GM21786 (cell line): ENCODE data around the gene CDK13.
"Not testable (repeated sequence)": the region's sequence is repeated elsewhere in the genome, so short reads cannot be mapped to it uniquely, and the experiment has no call there.

ENCODE experiments used
- ATAC-seq: cut with Tn5 transposase; IDR thresholded peaks from one replicate; pipeline ENCODE4 v1.9.1; 2021; ENCODE audit not compliant: unreplicated experiment

CDK13 gene

GRCh38 chr7:40095695-40096327 is 145.8 kb downstream of the CDK13 start:
- no peak for ATAC-seq

- no peak for ATAC-seq
Observed at GRCh38 chr7:40097728-40098127, 147.7 kb downstream of the CDK13 start.

GRCh38 chr7:40098810-40099209 is 148.8 kb downstream of the CDK13 start:
- no peak for ATAC-seq

GRCh38 chr7:40099837-40100236 is 149.8 kb downstream of the CDK13 start:
- no peak for ATAC-seq

- no peak for ATAC-seq
Observed at GRCh38 chr7:40101201-40101600, 151.1 kb downstream of the CDK13 start.

GRCh38 chr7:40102897-40103296 is 152.8 kb downstream of the CDK13 start:
- no peak for ATAC-seq

- no peak for ATAC-seq
Observed at GRCh38 chr7:40105879-40106473, 155.9 kb downstream of the CDK13 start.

- ATAC-seq = no peak
Observed at GRCh38 chr7:40115936-40116335, 165.9 kb downstream of the CDK13 start.

- ATAC-seq = not testable (repeated sequence)
Observed at GRCh38 chr7:40117199-40117598, 167.1 kb downstream of the CDK13 start.

- not testable (repeated sequence) for ATAC-seq
Observed at GRCh38 chr7:40118201-40118600, 168.1 kb downstream of the CDK13 start.

GRCh38 chr7:40120020-40120419 is 170.0 kb downstream of the CDK13 start:
- no peak for ATAC-seq

- ATAC-seq = not testable (repeated sequence)
Observed at GRCh38 chr7:40122100-40122939, 172.3 kb downstream of the CDK13 start.

GRCh38 chr7:40122940-40123254 is 172.8 kb downstream of the CDK13 start:
- ATAC-seq = no peak

- ATAC-seq = peak; percentile 46
Observed at GRCh38 chr7:40133561-40134427, 183.7 kb downstream of the CDK13 start.

GRCh38 chr7:40134428-40135316 is 184.6 kb downstream of the CDK13 start, which contains the start of the genes MPLKIP and SUGCT:
MPLKIP (minus strand) TSS chr7:40134622; CDS start chr7:40134567, 55 bp downstream.
SUGCT (plus strand) TSS chr7:40135005.
- peak; percentile 87 for ATAC-seq

GRCh38 chr7:40135317-40135610 is 185.2 kb downstream of the CDK13 start:
- no peak for ATAC-seq

- ATAC-seq = no peak
Observed at GRCh38 chr7:40137563-40137962, 187.5 kb downstream of the CDK13 start.

- no peak for ATAC-seq
Observed at GRCh38 chr7:40138973-40139372, 188.9 kb downstream of the CDK13 start.

- ATAC-seq = not testable (repeated sequence)
Observed at GRCh38 chr7:40139891-40140290, 189.8 kb downstream of the CDK13 start.

GRCh38 chr7:40141916-40142315 is 191.9 kb downstream of the CDK13 start:
- ATAC-seq = not testable (repeated sequence)
